ENCODE results near the gene HOXD4.

The HOXD4 gene

GRCh38 chr2:176106581-176107539 lies 44.5 kb upstream of the HOXD4 start, which contains the start of gene HOXD11 (continued):
- TF ChIP-seq ZNF626 (tag by site-specific recombination; IDR thresholded peaks at IDR 0.05) = no peak
- no peak for TF ChIP-seq ZNF248 (tag by site-specific recombination; IDR thresholded peaks at IDR 0.05)
- no peak for TF ChIP-seq ZNF701 (tag by site-specific recombination; IDR thresholded peaks at IDR 0.05)
- TF ChIP-seq GLIS1 (tag by site-specific recombination; IDR thresholded peaks at IDR 0.05) = peak; percentile 72
- TF ChIP-seq ZNF704 (tag by site-specific recombination; IDR thresholded peaks at IDR 0.05) = no peak
- no peak for TF ChIP-seq ZBTB48 (tag by site-specific recombination; IDR thresholded peaks at IDR 0.05)
- TF ChIP-seq ZNF239 (tag by site-specific recombination; IDR thresholded peaks at IDR 0.05) = no peak
- TF ChIP-seq CTCF (tag by site-specific recombination; IDR thresholded peaks at IDR 0.05) = peak; percentile 38; the same call in 1 of the 2 replicates
- peak; percentile 41; the same call in 1 of the 2 replicates for TF ChIP-seq ZXDB (tag by site-specific recombination; IDR thresholded peaks at IDR 0.05)
- peak; percentile 67 for TF ChIP-seq BCL11B (tag by site-specific recombination; IDR thresholded peaks at IDR 0.05; ENCODE audit: low read depth)
- TF ChIP-seq ZNF2 (tag by site-specific recombination; IDR thresholded peaks at IDR 0.05) = peak; percentile 18; the same call in 1 of the 2 replicates
- no peak for TF ChIP-seq SETDB1 (IDR thresholded peaks at IDR 0.05; ENCODE audit: insufficient read length, low read length)
- peak; percentile 86 for TF ChIP-seq ZNF341 (tag by site-specific recombination; IDR thresholded peaks at IDR 0.05; ENCODE audit: low read depth)
- no peak for TF ChIP-seq ZNF785 (tag by site-specific recombination; IDR thresholded peaks at IDR 0.05)
- TF ChIP-seq ZNF664 (tag by site-specific recombination; IDR thresholded peaks at IDR 0.05) = no peak
- TF ChIP-seq ZNF580 (tag by site-specific recombination; IDR thresholded peaks at IDR 0.05) = no peak
- peak; percentile 72 for TF ChIP-seq KLF10 (tag by site-specific recombination; IDR thresholded peaks at IDR 0.05)
- no peak for TF ChIP-seq ZNF16 (tag by site-specific recombination; IDR thresholded peaks at IDR 0.05; ENCODE audit: low read depth)
- no peak for TF ChIP-seq ZNF157 (tag by site-specific recombination; IDR thresholded peaks at IDR 0.05)
- no peak for TF ChIP-seq ZNF404 (tag by site-specific recombination; IDR thresholded peaks at IDR 0.05)
- TF ChIP-seq ZNF530 (tag by site-specific recombination; IDR thresholded peaks at IDR 0.05; ENCODE audit: low read depth) = no peak
- TF ChIP-seq PRDM2 (tag by site-specific recombination; IDR thresholded peaks at IDR 0.05; ENCODE audit: borderline replicate concordance) = no peak
- no peak for TF ChIP-seq ZNF518A (tag by site-specific recombination; conservative IDR thresholded peaks at IDR 0.05; ENCODE audit: low read depth)
- TF ChIP-seq ZNF416 (tag by site-specific recombination; IDR thresholded peaks at IDR 0.05) = no peak
- no peak for TF ChIP-seq GLI4 (tag by site-specific recombination; IDR thresholded peaks at IDR 0.05)
- TF ChIP-seq ZNF600 (tag by site-specific recombination; IDR thresholded peaks at IDR 0.05) = peak; percentile 56
